HG03432 (cell line): ENCODE measurements around the gene LRRC14B.
"Not testable (repeated sequence)": the region's sequence is repeated elsewhere in the genome, so short reads cannot be mapped to it uniquely, and the experiment has no call there.

ENCODE experiments used
- ATAC-seq: cut with Tn5 transposase; IDR thresholded peaks from one replicate; pipeline ENCODE4 v1.9.1; 2021; ENCODE audit warnings: mild to moderate bottlenecking, moderate library complexity; ENCODE audit not compliant: unreplicated experiment

The LRRC14B gene

DNA sequence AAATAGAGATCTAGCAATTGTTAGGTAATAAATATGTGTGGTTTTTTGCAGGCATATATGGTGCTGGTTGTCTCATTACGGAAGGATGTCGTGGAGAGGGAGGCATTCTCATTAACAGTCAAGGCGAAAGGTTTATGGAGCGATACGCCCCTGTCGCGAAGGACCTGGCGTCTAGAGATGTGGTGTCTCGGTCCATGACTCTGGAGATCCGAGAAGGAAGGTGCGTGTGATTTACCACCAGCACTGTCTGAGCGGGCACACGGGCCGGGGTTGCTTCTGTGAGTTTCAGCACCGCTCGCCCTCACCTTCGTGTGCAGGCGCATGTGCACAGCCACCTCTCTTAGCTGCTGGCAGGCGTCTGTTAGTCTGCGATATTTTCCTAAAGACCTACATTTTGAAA, 42.1 kb downstream of the LRRC14B start:
- not testable (repeated sequence) for ATAC-seq

DNA sequence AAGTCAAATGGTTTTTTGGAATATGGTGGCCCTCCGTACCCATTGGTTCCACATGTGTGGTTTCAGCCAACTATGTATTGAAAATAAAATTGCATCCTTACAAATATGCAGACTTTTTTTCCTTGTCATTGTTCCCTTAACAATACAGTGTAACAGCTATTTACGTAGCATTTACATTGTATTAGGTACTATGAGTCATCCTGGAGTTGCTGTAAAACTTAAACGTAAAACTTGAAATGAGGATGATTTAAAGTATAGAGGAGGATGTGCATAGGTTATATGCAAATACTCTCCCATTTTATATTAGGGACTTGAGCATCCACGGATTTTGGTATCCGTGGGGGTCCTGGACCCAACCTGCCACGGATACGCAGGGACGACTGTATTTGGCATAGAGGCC, 43.2 kb downstream of the LRRC14B start:
- no peak for ATAC-seq

DNA sequence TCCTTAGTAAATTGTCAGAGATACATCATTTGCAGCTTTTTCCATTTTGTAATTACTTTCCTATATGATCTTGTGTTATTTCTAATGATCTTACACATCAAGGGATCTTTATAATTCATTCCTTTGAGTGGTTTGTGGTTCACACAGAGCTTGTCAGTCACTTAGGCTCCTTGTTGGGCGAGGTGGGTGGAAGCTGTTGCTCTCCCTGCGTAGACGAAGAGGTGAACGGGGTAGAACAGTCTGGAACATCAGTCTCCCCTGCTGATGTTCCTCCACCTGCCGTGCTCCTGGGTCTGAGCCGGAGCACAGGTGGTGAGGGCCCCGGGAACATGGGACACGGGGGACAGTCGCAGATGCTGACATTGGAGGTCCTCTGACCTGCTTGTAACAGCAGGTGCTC, 44.2 kb downstream of the LRRC14B start:
- ATAC-seq, result not testable (repeated sequence)

DNA sequence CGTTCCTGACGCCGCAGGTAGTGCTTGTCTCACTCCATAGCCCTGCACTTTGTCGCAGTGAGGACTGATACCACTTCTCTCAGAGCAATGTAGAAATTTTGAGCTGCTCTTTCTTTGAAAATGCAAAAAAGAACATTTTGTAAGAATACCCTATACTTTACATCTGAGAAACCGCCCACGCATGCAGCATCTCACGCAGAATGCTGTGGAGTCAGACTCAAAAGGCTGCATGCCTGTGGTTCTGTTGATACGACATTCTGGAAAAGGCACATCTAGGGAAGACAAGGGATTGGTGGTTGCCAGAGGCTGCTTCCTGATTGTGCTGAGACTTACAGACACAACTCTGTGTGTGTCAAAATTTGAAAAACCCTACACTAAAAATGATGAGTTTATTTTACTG, 46.6 kb downstream of the LRRC14B start:
- not testable (repeated sequence) for ATAC-seq

DNA sequence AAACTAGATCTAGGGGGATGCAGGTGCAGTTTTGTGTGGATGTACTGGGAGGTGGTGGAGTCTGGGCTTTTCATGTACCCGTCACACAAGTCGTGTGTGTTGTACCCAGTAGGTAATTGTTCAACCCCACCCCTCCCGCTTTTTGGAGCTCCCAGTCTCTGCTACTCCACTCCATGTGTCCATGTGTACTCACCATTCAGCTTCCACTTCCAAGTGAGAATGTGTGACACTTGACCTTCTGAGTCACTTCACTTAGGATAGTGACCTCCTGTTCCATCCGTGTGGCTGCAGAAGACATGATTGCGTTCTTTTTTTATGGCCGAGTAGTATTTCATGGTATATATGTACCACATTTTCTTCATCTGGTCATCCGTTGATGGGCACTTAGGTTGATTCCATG, 49.3 kb downstream of the LRRC14B start:
- not testable (repeated sequence) for ATAC-seq

DNA sequence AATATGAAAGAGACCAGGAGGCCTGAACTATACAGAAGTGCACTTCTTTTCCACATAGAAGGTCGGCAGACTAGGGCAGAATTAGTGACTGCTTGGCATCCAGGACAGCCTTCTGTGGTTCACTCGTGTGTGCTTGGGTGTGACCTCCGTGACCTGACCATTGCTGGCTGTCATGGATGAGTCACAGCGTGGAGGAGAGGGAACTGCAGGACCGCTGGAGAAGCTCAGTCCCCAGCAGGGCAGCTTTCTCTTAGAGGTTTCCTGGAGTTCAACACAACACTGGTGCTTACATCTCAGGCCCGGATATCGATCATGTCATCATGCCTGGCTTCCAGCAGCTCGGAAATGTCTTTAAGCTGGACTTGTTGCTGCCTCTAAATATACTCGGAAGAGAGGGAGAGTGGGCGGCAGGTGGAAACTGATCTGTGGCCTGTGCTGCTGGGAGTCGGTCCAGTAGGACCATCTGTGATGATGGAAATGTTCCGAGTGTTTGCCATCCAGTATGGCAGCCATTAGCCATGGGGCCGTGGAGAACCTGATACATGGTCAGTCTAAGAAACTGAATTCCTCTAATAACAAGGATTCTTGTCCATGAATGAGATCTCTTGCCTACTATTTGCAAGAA, 49.9 kb downstream of the LRRC14B start:
- ATAC-seq, result not testable (repeated sequence)

DNA sequence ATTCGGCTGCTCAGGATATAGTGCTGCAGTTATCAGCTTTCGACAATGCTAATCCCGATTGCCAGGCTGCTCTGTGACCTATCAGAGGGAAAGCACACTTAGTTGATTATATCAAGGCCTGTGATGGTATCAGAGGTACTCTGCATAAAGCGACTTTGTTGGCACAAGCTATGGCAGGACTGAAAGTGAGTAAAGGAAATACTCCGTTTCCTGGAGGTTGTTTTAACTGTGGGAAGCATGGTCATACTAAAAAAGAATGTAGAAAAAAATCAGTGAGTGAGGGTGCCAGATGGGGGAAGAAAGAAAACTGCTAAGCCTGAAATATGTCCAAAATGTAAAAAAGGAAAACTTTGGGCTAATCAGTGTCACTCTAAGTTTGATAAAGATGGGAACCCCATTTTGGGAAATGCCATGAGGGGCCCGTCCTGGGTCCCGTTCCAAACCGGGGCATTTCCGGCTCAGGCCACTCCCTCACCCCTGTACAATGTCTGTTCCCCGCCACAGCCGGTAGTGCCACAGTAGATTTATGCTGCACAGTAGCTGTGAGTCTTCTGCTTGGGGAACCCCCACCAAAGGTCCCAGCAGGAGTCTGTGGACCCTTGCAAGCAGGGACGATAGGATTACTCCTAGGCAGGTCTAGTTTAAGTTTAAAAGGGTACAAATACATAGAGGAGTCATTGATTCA, 52.5 kb downstream of the LRRC14B start:
- not testable (repeated sequence) for ATAC-seq

DNA sequence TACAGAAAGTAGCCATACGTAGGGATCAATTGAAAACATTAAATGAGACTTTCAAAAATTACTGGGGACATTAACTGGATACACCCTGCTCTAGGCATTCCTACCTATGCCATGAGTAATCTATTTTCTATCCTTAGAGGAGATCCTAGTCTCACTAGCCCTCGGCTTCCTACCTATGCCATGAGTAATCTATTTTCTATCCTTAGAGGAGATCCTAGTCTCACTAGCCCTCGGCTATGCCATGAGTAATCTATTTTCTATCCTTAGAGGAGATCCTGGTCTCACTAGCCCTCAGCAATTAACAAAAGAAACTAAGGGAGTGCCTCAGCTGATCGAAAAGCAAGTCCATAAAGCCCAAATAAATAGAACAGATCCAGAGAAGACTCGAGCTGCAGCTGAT, 54.4 kb downstream of the LRRC14B start:
- ATAC-seq, result not testable (repeated sequence)
